Skin epidermis (tissue), 12 donors: ENCODE measurements around the gene SYNE1.
"Not testable (repeated sequence)": the region's sequence is repeated elsewhere in the genome, so short reads cannot be mapped to it uniquely, and the experiment has no call there.

ENCODE experiments used
- H3K27ac ChIP-seq, 21 experiments: fragments of 200-600 bp; sonication (generic) in 11 of 21; one replicate each; pipeline ENCODE4 v1.5.0; 2020; ENCODE audit warnings: mild to moderate bottlenecking in 3 of 21, inconsistent platforms in 2 of 21, moderate library complexity in 2 of 21
- H3K4me3 ChIP-seq, 7 experiments: fragments of 200-600 bp; sonication (generic) in 2 of 7; one replicate each; pipeline ENCODE4 v1.5.0; 2020; ENCODE audit warnings: inconsistent platforms in 2 of 7, mild to moderate bottlenecking in 2 of 7, moderate library complexity in 1 of 7

SYNE1 gene

DNA sequence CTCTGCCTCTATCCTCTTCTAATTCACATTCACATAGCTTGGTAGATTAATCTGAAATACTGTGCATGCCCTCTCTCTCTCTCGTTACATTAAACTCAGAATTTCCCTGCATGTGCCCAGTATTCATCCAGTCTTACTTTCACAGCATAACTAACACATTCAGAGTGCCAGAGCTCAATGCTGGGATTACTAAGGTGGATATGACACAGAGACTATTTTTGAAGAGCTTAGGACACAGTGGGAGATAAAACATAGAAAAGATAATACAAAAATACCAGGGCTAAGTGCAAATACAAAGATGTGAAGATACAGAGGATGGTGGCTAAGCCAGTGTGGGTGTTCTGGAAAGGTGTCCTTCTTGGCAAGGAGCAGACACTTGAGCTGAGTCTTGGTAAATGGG, 6.3 kb downstream of the SYNE1 start:
- H3K4me3 ChIP-seq = no peak overlapping the region
- no peak overlapping the region for H3K27ac ChIP-seq

DNA sequence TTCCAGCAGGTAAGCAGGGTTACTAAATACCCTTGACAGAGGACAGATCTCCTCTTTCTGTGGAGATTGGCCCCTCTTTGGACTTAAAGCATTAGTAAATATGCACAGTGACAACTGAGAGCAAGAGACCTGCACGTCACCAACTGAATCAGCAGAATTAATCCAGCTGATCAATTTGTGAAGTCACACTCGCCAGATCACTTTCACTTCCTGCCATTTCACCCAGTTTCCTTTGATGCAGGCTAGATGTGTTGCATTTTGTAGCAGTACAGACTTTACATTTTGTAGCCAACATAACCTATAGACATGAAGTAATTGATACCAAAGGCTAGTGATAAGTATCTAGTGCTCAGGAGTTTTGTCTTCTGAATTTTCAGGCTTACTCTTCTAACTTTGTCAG, 11.9 kb downstream of the SYNE1 start:
- Histone ChIP-seq H3K4me3 (no peak overlapping the region), H3K27ac (no peak overlapping the region)

GRCh38 chr6:152614776-152615175, 22.4 kb downstream of the SYNE1 start:
- H3K4me3 ChIP-seq, H3K27ac ChIP-seq: not testable (repeated sequence)

DNA sequence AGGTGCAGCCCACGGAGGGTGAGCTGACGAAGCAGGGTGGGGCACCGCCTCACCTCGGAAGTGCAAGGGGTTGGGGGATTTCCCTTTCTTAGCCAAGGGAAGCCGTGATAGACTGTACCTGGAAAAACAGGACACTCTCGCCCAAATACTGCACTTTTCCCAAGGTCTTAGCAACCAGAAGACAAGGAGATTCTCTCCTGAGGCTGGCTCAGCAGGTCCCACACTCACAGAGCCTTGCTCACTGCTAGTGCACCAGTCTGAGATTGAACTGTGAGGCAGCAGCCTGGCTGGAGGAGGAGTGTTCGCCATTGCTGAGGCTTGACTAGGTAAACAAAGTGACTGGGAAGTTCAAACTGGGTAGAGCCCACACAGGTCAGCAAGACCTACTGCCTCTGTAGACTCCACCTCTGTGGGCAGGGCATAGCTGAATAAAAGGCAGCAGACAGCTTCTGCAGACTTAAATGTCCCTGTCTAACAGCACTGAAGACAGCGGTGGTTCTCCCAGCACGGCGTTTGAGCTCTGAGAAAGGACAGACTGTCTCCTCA, 28.0 kb downstream of the SYNE1 start:
- no peak overlapping the region for H3K27ac ChIP-seq
- no peak overlapping the region for H3K4me3 ChIP-seq

- no peak overlapping the region for H3K27ac ChIP-seq
- H3K4me3 ChIP-seq = no peak overlapping the region
These were observed 31.2 kb downstream of the SYNE1 start for GRCh38 chr6:152605941-152606340.

- H3K27ac ChIP-seq = no peak overlapping the region
- H3K4me3 ChIP-seq = no peak overlapping the region
These were observed 31.8 kb downstream of the SYNE1 start for GRCh38 chr6:152605342-152605741.

DNA sequence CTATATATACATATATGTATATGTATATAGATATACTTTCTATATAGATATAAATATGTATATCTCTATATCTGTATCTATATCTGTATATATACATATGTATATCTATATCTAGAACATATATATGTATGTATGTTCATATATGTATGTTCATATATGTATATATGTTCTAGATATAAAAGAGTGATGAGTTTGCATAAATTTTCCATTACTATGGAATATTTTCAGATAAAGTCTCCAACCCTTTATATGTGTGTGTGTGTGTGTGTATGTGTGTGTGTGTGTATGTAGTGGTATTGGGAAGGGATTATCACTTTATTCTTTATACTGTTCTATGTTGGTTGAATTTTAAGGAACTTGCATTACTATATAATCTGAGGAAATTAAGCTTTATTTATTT, 33.3 kb downstream of the SYNE1 start:
- no peak overlapping the region for H3K4me3 ChIP-seq
- no peak overlapping the region for H3K27ac ChIP-seq

- Histone ChIP-seq H3K27ac (no peak overlapping the region), H3K4me3 (no peak overlapping the region)
These were observed 37.1 kb downstream of the SYNE1 start for GRCh38 chr6:152600022-152600421.

GRCh38 chr6:152598901-152599537, 38.1 kb downstream of the SYNE1 start:
- Histone ChIP-seq H3K27ac (peak overlapping the region in 1 of 21 experiments; percentile 6), H3K4me3 (no peak overlapping the region)

- H3K27ac ChIP-seq = peak overlapping the region in 1 of 21 experiments; percentile 24
- no peak overlapping the region for H3K4me3 ChIP-seq
These were observed 38.7 kb downstream of the SYNE1 start for GRCh38 chr6:152598421-152598820.

GRCh38 chr6:152596726-152597125, 40.4 kb downstream of the SYNE1 start:
- Histone ChIP-seq H3K4me3 (no peak overlapping the region), H3K27ac (no peak overlapping the region)

GRCh38 chr6:152595499-152595898, 41.7 kb downstream of the SYNE1 start:
- no peak overlapping the region for H3K27ac ChIP-seq
- no peak overlapping the region for H3K4me3 ChIP-seq

GRCh38 chr6:152594701-152595100, 42.5 kb downstream of the SYNE1 start:
- H3K4me3 ChIP-seq = no peak overlapping the region
- H3K27ac ChIP-seq = no peak overlapping the region

DNA sequence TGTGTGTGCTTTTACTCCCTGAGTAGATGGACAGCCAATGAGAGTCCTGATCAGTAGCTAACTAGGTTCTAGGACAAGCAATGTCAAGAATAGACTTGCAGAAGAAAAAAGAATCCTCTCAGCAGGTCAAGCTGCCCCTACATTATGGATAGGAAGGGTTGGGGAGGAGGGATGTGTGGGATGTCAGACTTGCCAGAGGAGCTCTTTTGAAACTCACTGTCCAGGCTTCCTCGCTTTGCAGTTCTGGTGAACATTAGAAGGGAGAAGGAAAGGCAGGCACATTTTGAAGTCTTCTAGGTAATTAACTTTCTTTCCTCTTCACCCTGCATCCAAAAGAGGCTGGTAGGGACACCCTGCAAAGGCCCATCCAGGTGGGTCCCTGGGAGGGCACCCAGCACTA, 48.7 kb downstream of the SYNE1 start:
- Histone ChIP-seq H3K4me3 (no peak overlapping the region), H3K27ac (no peak overlapping the region)

GRCh38 chr6:152587473-152587872, 49.7 kb downstream of the SYNE1 start:
- H3K4me3 ChIP-seq = no peak overlapping the region
- H3K27ac ChIP-seq = no peak overlapping the region

- H3K27ac ChIP-seq = no peak overlapping the region
These were observed 51.9 kb downstream of the SYNE1 start for GRCh38 chr6:152585236-152585635.

GRCh38 chr6:152583888-152584287, 53.3 kb downstream of the SYNE1 start:
- Histone ChIP-seq H3K4me3 (no peak overlapping the region), H3K27ac (no peak overlapping the region)

More at GRCh38 chr6:152585236-152585635, 51.9 kb downstream of the SYNE1 start:
- no peak overlapping the region for H3K4me3 ChIP-seq

GRCh38 chr6:152576525-152576924, 60.6 kb downstream of the SYNE1 start:
- Histone ChIP-seq H3K27ac (peak overlapping the region in 6 of 21 experiments; percentile 6 to 62 (median 32)), H3K4me3 (no peak overlapping the region)

DNA sequence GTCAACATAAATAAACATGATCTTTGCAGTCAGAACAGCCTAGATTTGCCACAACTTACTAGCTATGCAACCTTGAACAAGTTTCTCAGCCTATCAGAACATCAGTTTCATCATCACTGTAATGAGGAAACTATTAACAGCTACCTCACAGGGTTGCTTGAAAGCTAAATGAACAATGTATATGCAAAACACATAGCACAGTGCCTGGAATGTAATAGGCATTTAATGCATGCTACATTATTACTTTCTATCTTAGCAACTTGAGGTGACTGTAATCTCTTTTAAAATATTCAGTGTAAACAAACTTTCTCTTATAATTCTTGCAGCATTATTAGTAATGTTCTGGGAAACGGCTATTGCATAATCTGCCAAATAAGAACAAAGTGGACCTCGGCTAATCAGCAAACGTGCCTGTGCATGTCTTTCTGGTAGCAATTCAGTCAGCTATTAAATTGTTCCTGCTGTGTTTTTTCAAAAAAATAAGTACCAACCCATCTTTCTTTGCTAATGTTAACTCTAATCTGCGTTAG, 61.5 kb downstream of the SYNE1 start:
- Histone ChIP-seq H3K27ac (peak overlapping the region in 7 of 21 experiments; percentile 1 to 48 (median 24)), H3K4me3 (no peak overlapping the region)

DNA sequence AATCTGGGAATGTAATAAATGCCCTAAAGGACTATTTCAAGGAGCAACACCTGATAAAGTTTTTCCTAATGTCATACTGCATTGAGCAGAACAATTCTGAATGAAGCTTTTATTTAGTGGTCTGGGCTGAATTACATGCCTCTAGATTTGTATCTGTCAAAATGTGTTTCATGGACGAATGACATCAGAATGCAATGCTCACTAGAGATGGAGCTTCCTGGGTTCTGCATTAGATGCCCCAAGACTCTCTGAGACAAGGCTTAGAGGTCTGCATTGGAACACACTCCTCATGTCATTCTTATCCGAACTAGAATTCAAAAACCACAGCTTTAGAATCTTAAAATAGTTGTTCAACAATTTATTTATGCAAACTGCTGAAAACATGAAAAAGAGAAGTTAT, 62.0 kb downstream of the SYNE1 start:
- peak overlapping the region in 2 of 21 experiments; percentile 1 to 48 for H3K27ac ChIP-seq
- no peak overlapping the region for H3K4me3 ChIP-seq

DNA sequence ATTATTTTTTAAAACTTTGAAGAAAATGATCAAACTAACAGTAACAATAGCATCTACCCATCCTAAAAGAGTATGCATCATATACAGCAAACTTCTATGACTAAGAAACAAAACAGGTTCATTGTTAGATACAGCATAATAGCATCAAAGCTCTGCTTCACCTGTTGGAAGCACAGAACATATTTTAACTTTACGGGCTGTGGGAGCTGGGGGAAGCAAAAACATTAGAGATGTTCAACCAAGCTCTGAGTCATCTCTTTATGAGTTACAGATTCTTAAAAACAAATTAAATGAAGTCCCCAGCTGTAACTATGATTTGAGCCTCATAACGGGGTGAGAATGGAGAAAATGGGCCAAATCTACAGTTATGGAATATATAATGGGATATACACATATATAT, 63.4 kb downstream of the SYNE1 start:
- H3K4me3 ChIP-seq = no peak overlapping the region
- H3K27ac ChIP-seq = no peak overlapping the region
